HG02885 (cell line): Measurements from ENCODE around the gene SLC13A5.
"Not testable (repeated sequence)": the region's sequence is repeated elsewhere in the genome, so short reads cannot be mapped to it uniquely, and the experiment has no call there.

Experiments
- ATAC-seq: cut with Tn5 transposase; IDR thresholded peaks from one replicate; pipeline ENCODE4 v1.9.1; 2021; ENCODE audit warnings: mild to moderate bottlenecking; ENCODE audit not compliant: unreplicated experiment, poor library complexity

SLC13A5 gene

DNA sequence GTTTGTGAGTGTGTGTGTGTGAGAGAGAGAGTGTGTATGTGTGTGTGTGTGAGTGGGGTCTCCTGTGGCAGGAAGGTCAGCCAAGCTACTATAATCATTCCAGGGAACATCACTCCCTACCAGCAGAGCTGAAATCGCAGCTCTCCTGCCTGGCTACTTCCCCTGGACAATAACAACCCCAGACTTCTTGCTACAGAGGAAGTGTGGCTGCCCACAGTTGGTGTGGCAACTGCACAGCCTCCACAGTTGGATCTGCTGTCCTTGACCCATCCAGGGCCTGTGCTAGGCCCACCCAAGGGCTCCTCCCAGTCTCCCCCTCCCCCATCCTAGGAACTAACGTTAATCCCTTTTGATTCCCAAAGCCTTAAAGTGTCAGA lies 1.5 kb downstream of the SLC13A5 start:
- ATAC-seq = no peak

DNA sequence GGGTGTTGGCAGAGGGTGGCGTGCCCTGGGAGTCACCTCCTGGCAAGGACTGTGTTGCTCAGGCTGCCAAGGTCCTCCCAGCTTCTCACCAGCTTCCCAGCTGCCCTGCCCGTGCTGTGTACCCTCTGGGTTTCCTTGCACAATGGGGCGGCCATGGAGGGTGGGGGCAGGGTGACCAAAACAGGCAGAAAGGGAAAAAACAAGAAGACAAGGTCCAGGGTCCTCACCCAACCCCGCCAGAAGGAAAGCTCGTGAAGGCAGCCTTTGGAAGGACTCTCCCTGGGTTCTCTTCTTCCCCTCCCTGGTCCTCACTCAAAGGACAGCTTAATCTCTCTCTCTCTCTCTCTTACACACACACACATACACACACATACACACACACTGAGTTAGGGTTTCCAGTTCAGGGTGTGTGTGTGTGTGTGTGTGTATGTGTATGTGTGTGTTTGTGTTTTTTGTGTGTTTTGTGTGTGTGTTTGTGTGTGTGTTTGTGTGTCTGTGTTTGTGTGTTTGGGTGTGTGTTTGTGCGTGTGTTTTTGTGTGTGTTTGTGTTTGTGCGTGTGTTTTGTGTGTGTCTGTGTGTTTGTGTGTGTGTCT lies 2.0 kb downstream of the SLC13A5 start:
- no peak for ATAC-seq

DNA sequence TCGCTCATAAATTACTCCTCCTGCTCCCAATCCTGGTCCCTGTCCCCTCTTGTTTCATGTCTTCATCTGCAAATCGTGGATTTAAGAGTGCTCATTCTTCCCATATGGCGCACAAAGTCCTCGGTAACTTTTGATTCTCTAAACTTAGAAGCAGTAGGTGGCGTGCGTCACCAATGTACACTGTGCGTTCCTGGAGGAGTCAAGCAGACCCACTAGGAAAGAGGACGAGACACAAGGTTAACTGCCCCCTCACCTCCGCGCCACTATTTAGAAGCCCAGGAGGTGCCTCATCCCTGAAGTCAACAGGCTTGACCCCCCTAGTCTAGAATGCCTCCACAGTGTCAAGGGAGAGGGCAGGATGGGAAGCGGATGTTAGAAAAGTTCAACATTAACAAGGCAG lies 2.9 kb downstream of the SLC13A5 start:
- ATAC-seq = no peak

DNA sequence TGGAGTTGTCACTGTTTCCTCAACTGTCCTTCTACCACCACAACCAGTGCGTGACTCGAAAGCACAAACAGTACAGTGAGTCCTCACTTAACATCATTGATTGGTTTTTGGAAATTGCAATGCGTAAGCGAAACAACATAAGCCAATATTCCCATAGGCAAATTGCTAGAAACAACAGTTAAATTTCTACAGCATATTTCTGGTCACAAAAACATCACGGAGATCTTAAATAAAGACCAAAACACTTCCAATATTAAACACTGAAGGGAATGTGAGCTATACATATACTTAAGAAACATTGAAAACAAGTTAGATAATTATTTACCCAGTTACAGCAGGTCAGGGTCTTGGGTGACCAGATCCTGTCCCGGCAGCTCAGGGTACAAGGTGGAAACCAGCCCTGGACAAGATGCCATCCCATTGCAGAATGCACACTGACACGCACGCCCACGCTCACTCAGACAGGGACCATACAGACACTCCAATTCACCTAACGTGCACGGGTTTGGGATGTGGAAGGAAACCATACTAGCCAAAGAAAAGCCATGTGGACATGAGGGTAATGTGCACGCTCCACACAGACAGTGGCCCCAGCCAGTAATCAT lies 4.7 kb downstream of the SLC13A5 start:
- ATAC-seq = no peak

DNA sequence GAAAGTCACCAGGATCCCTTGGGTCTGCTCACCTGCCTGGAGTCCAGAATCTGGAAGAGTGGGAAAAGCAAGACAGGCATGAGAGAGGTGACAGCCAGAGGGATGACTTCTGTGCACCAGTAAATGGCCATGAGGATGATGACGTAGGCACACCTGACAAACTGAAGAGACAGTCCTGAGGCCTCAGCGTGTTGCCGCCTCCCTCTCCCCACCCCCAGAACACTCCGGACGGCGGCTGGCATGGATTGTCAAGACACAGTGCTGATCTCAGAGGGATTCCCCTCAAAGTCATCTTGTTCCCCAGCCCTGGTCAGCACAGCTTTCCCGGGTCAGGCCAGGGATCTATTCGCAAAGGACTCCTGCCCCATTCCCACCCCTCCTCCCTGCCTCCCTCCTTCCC lies 6.2 kb downstream of the SLC13A5 start:
- ATAC-seq = no peak

DNA sequence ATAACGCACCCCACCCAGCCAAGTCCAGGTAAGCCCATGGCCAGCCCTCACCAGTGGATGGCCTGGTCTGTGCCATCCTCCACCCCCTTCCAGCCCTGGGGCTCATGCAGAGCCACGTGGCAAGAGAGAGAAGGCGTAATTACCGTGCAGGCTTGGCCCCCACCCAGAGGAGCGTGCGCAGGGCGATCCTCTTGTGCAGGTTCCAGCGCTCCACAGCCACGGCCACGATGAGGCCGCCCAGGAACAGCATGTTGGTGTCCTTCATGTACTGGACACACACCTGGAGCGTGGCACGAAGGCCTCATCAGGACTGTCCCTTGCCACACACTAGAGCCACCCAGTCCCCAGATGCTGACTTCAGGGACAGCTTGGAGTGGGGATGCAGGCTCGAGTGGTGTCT lies 6.7 kb downstream of the SLC13A5 start:
- no peak for ATAC-seq

DNA sequence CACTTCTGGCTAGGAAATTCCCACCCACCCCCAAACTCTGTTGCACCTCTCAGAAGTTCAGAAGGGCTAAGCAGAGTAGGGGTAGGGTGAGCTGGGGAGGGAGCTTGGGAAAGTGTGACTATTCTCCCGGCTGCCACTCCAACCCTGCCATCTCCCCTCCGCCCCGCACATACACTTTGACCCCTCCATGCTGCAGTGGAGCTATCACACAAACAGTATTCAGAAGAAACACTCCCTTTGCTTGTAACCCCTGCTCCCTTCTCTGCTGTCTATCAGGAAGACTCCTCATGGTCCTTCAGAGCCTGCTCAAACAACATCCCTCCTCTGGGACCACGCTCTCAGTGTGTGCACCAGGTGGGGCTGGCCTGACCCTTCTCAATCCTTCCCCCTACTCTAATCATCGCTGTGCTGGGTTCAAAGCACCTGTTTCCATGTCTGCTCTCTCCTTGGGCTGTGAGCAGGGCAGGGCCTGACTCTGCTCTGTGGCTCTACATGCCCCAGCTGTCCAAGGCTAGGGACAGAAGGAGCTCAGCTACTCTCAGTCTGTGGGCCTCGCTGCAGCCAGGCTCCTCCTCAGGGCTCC lies 8.6 kb downstream of the SLC13A5 start:
- ATAC-seq = no peak

DNA sequence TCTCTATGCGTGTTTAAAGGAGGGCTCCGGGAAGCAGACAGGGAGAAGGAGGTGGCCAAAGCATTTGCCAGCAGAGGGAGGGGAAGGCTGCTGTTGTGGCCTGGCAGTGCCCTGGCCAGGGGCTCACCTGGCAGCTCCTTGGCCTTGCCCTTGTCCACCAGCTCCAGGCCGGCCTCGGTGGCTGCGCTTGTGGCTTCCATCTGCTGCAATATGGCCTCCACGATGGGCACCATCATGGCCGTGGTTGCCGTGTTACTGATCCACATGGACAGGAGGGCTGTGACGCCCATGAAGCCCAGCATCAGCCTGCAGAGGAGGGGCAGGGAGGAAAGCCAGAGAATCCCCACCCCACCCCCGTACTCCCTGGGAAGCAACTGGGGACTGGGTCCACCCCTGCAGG lies 9.4 kb downstream of the SLC13A5 start:
- ATAC-seq = no peak

DNA sequence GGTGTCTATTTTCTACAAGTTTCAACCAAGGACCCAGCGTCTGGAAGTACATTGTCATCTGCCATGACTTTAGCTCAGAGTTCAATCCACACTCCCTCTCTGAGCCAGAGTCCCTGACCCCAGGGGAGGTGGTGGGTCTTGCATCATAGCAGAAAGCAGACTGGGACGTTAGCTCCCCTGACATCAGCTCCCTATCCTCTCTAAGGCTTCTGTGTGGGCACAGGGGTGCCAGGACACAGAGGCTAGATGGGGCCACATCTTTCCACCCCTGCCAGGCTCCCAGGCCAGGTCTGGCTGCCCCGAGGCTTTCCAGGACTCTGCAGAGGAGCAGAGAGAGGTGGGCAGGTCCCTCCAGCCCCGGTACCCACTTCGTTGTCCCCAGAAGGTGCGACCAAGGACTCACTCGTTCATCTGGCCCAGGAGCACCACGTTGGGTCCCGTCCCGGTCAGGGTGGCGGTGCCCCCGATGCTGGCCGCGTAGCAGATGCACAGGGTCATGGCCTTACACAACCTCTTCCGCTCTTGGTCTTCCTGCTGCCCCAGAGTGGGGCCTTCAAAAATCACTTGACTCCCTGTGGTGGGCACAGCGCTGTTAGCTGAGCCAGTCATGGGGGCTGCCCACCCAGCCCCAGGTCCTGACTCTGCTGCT lies 10.5 kb downstream of the SLC13A5 start:
- no peak for ATAC-seq

DNA sequence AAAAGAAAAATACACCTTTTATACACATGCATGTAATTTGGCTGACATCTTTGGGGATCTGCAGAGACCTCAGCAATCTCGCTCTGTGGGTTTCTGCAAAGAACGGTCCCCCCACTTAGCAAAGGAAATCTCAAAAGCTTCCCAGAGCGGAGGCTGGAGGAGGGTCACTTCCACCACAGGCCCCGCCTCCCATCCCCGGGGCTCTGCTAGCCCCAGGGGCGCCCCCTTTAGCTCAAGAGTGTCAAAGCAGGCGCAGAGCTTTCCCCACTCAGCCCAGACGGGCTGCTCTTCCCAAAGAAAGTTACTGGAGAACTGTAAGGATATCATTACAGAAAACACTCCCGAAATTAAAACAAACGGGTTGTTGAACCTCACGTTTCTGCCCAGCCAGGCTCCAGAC lies 11.4 kb downstream of the SLC13A5 start:
- ATAC-seq = no peak

DNA sequence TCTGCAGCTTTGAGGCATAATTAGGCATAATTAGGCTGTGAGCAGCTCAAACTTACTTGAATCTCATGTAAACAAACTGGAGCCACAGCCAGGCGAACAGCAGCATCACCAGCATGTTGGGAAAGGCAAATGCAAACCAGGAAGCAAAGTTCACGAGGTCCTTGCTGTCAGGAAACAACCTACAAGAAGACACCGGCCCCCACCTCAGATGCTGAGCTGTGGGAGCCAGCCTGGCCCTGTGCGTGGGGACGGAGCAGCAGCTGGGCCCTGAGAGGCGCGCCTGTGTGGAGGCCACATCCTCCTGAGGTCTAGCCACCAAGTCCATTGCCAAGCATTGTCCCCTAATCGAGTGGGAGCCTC lies 12.2 kb downstream of the SLC13A5 start:
- ATAC-seq = no peak

DNA sequence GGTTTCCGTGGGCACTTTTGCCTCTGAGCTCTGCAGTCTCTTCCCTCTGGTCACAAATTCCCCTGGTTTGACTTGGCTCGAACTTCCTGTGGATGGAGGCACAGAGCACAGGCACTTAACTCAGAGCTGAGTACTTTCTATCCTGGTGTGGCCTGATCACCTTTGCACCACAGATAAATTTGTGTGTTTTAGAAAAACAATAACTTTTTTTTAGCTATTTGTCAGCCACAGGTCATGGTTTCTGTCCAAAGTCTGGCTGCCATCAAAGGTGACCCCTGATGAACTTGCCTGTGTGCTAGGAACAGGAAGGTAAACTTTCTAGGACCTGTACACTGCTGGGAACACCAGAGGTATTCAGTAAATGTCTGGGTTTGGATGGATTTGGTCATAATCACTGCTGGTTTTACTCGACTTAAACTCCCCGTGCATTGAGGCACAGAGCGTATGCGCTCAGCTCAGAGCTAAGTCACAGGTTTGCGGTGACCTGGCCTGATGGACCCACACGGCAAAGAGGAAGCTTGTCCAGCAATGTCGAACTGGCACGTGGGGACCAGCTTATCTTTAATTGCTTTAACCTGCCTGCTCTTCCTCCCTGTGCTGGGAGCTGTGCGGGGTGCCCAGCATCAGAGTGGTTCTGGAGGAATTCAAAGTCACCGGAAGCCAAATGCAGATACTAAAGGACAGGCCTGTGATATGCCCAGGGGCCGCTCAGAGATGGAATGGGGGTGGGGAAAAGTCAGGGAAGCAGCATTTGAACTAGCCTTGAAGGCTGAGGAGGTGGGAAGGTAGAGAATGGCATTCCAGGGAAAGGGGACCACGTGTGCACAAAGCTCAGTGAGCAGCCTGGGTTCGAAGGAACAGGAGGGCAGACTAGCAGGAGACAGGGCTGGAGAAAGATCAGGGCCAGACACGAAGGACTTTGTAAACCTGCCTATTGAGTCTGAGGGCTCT lies 12.9 kb downstream of the SLC13A5 start:
- ATAC-seq = no peak

DNA sequence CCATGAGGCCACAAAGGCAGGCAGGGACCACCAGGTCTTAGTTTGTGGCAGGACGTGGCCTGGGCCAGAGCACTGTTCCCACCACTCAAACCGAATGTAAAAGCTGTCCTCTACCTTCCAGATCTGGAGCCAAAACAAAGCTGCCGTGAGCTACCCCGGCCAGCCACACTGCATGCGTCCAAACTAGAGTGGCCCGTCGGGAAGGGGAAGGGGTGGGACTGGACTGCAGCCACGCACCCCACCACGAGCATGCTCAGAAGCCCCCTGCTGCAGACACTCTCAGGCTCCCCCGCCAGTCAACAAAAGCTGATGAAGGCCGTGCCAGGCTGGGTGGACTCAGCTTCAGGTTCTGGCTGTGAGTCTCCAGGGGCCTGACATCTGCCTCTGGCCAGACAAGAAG lies 15.2 kb downstream of the SLC13A5 start:
- ATAC-seq = no peak

DNA sequence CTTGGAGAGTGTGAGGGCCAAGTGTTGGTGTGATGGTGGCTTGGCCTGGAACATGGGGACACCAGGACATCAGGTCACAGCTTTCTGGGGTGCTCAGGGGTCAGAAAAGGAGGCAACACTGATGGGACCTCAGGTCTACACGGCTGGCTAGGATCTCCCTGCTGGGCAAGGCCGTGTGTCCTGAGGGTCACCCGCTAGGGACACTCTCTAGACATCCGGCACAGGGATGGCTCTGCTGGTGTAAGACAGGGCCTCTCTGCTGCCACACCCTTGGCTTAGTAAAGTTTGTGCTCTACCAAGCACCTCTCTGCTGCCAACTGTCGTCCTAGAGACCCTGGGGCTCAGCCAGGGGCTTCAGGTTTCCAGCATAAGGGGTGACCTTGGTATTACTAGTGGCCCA lies 16.3 kb downstream of the SLC13A5 start:
- no peak for ATAC-seq

DNA sequence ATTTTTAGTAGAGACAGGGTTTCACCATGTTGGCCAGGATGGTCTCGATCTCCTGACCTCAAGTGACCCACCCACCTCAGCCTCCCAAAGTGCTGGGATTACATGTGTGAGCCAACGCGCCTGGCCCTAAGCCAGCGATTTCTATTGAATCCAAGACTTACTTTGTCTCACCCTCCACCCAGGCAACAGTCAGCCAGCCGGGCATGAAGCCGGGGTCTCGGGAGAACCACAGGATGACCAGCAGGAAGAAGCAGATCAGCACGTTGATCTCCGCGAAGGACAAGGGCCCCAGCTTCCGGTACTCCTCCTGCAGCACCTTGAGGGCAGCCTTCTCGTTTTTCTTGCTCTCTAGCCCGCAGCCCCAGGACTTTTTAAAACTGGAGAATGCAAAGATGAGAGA lies 17.6 kb downstream of the SLC13A5 start:
- no peak for ATAC-seq

DNA sequence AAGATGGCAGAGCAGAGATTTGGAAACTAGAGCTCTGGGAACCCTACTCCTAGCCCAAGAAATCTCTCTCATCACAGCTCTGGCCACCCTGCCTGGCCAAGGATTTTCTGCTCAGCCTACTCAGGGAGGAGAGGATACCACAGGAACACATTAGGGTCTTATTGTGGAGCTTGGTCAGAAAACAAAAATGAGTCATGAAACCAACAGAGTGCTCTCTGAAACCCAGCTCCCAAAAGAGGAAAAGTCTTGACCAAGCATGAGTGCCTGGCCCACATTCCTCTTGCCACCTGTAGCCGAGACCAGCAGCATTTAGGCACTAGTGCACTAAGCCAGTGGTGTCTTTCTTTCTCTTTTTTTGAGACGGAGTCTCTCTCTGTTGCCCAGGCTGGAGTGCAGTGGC lies 18.1 kb downstream of the SLC13A5 start:
- no peak for ATAC-seq

DNA sequence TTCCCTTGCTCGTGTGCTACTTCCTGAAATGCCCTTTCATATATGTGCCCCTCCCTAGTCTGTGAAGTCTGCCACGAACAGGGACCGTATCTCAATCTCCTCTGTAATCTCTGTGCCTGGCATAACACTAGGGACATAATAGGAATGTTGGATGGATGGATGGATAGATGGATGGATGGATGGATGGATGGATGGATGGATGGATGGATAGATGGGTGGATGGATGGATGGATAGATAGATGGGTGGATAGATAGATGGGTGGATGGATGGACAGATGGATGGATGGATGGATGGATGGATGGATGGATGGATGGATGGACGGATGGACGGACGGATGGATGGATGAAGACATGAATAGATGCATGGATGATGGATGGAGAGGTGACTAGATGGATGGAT lies 21.2 kb downstream of the SLC13A5 start:
- not testable (repeated sequence) for ATAC-seq

DNA sequence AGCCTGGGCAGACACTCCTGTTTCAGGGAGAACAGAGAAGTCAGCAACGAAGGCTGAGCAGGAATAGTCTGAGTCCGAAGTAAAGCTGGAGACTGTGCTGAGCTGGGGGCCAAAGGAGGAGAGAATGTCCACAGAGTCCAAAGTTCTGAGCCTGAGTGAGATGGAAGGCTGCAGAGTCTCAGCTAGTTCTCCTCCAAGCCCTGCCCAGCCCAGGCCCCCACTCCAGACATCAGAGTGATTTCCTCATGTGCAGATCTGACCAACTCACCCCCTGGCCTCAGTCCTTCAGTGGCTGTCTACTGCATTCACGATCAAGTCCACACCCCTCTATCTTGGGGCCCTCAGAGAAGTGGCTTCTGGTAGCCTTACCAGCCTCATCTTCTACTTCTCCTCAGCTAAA lies 21.6 kb downstream of the SLC13A5 start:
- ATAC-seq = no peak

DNA sequence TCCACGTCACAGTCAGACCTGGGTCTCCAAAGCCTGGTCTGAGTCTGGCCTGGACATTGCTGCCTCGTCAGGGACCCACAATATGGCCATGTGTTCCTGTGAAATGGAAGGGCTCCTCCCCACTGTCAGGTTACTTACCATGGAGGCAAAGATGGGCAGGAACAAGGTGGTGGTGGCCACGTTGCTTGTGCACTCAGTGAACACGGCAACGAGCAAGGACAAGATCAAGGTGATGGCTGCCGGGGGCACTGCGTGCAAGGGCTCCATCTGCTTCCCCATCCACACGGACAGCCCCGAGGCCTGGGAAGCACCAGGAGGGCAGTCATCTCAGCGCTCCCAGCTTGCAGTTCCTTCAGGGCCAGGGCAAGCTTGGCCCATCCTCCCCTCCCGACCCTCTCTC lies 22.5 kb downstream of the SLC13A5 start:
- no peak for ATAC-seq

DNA sequence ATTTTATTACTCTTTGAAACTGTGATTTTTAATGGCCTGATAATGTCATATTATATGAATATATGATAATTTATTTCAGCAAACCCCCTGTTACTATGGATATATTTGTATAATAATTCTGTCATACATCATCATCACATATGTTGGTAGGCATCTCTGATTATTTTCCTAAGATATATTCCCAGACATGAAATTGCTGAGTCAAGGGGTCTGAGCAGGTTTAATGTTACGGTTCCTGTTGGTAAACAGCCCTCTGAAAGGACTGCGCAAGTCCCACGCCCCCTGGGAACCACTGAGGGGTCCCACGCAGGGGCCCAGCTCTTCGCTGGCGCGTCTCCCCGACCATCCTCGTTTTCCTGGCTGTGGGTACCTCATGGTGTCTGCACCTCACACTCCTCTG lies 24.2 kb downstream of the SLC13A5 start:
- no peak for ATAC-seq

DNA sequence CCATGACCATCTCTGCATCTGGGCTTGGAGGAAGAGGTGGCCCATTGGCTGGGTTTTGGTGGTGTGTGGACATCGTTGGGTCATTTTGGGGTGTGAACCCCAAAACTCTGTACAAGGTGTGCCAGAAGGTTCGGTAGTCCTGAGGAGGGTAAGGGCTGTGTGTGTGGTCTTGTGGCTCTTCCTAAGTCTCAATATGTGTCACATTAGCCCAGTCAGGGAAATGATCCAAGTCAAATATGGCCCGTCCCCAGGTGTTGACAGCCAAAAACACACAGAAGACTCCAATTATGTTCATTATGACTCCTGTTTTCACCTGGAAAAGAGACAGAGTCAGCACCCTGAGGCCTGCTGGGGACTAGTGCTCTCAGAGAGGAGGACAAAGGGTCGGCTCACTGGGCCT lies 27.1 kb downstream of the SLC13A5 start:
- no peak for ATAC-seq
